ENCODE data around the gene KRT31. TPM values are rescaled to one million over a fixed set of nuclear protein-coding genes. Genes with fewer than 3 reads are reported as not detected.

KRT31 gene
- polyA plus RNA-seq, 3 donors, result not detected

GRCh38 chr17:41415833-41416335 lies 18.5 kb upstream of the KRT31 start:
- Mint-ChIP-seq H3K4me3 (no peak overlapping the region), H3K36me3 (no peaks in the 10 kb centered on the region), H3K27ac (no peak overlapping the region), H3K4me1 (peaks cover 7% of the 10 kb centered on the region), H3K27me3 (ENCODE audit: low read depth in 3 of 3) (peaks cover 7 to 11% (median 8%) of the 10 kb centered on the region in 3 donors), H3K9me3 (no peaks in the 10 kb centered on the region)
- no peaks in the 10 kb centered on the region for H3K79me2 ChIP-seq (ENCODE audit: insufficient read depth, low read length)
- no peaks in the 10 kb centered on the region for H3K27me3 ChIP-seq (ENCODE audit: control insufficient read depth in 2 of 2, insufficient read depth in 2 of 2, low read length in 2 of 2)
- H3K9me3 ChIP-seq (replicated peaks in 1 of 2; ENCODE audit: control insufficient read depth in 1 of 2, insufficient read depth in 1 of 2, low read length in 2 of 2), result no peaks in the 10 kb centered on the region
- DNase-seq, result no peak
- no peak for TF ChIP-seq CTCF (IDR thresholded peaks at IDR 0.05)
- H4K20me1 ChIP-seq (ENCODE audit: insufficient read depth, low read length), result no peaks in the 10 kb centered on the region
- intact Hi-C loops (cut with micrococcal nuclease), result no loop called here
- H3K4me1 ChIP-seq (ENCODE audit: control insufficient read depth in 1 of 2, insufficient read depth in 2 of 2, low read length in 2 of 2), result peaks cover 4 to 5% of the 10 kb centered on the region in 2 donors
- H3K9ac ChIP-seq (ENCODE audit: insufficient read depth, low read length, poor library complexity, severe bottlenecking), result no peak overlapping the region
- H2AFZ ChIP-seq (ENCODE audit: insufficient read depth, low read depth, low read length, poor library complexity, severe bottlenecking), result no peak overlapping the region
- H3K4me2 ChIP-seq (replicated peaks; ENCODE audit: extremely low read depth, low read length, poor library complexity, severe bottlenecking), result no peak overlapping the region
- H3K27ac ChIP-seq (ENCODE audit: low read depth in 1 of 2, low read length in 2 of 2), result no peak overlapping the region
- WGBS (ENCODE audit: insufficient coverage), result 100% methylated on average over 1 of the region's 3 CpGs
- H3K36me3 ChIP-seq (replicated peaks in 1 of 2; ENCODE audit: control insufficient read depth in 1 of 2, insufficient read depth in 2 of 2, low read length in 2 of 2), result no peaks in the 10 kb centered on the region
- no peak overlapping the region for H3K4me3 ChIP-seq (replicated peaks in 1 of 3; ENCODE audit: low read depth in 2 of 3, low read length in 3 of 3)

- no peak overlapping the region for H3K4me2 ChIP-seq (replicated peaks; ENCODE audit: extremely low read depth, low read length, poor library complexity, severe bottlenecking)
- TF ChIP-seq CTCF (IDR thresholded peaks at IDR 0.05), result no peak
- no peak for DNase-seq
- H3K27me3 ChIP-seq (ENCODE audit: control insufficient read depth in 2 of 2, insufficient read depth in 2 of 2, low read length in 2 of 2), result no peaks in the 10 kb centered on the region
- no peak overlapping the region for H3K4me3 ChIP-seq (replicated peaks in 1 of 3; ENCODE audit: low read depth in 2 of 3, low read length in 3 of 3)
- H3K4me1 ChIP-seq (ENCODE audit: control insufficient read depth in 1 of 2, insufficient read depth in 2 of 2, low read length in 2 of 2), result peaks cover 4 to 5% of the 10 kb centered on the region in 2 donors
- H3K9me3 ChIP-seq (replicated peaks in 1 of 2; ENCODE audit: control insufficient read depth in 1 of 2, insufficient read depth in 1 of 2, low read length in 2 of 2), result no peaks in the 10 kb centered on the region
- H2AFZ ChIP-seq (ENCODE audit: insufficient read depth, low read depth, low read length, poor library complexity, severe bottlenecking), result no peak overlapping the region
- intact Hi-C loops (cut with micrococcal nuclease), result no loop called here
- H3K27me3 Mint-ChIP-seq (ENCODE audit: low read depth in 3 of 3), result peaks cover 6 to 11% (median 8%) of the 10 kb centered on the region in 3 donors
- 100% methylated on average over 1 of the region's 4 CpGs for WGBS (ENCODE audit: insufficient coverage)
- H3K36me3 Mint-ChIP-seq, result no peaks in the 10 kb centered on the region
- no peaks in the 10 kb centered on the region for H3K9me3 Mint-ChIP-seq
- H3K36me3 ChIP-seq (replicated peaks in 1 of 2; ENCODE audit: control insufficient read depth in 1 of 2, insufficient read depth in 2 of 2, low read length in 2 of 2), result no peaks in the 10 kb centered on the region
- H3K4me3 Mint-ChIP-seq, result no peak overlapping the region
- no peak overlapping the region for H3K9ac ChIP-seq (ENCODE audit: insufficient read depth, low read length, poor library complexity, severe bottlenecking)
- no peak overlapping the region for H3K27ac Mint-ChIP-seq
- no peaks in the 10 kb centered on the region for H3K79me2 ChIP-seq (ENCODE audit: insufficient read depth, low read length)
- H3K27ac ChIP-seq (ENCODE audit: low read depth in 1 of 2, low read length in 2 of 2), result no peak overlapping the region
- no peaks in the 10 kb centered on the region for H4K20me1 ChIP-seq (ENCODE audit: insufficient read depth, low read length)
- H3K4me1 Mint-ChIP-seq, result peaks cover 7% of the 10 kb centered on the region
Observed at GRCh38 chr17:41415411-41415810, 18.0 kb upstream of the KRT31 start.
